ENCODE measurements around the gene DIS3L2. TPM values are rescaled to one million over a fixed set of nuclear protein-coding genes. Genes with fewer than 3 reads are reported as not detected.
"Not testable (repeated sequence)": the region's sequence is repeated elsewhere in the genome, so short reads cannot be mapped to it uniquely, and the experiment has no call there.

Gene DIS3L2
- total RNA-seq, 1 experiment from 2014 or later = 39.1 TPM

DNA sequence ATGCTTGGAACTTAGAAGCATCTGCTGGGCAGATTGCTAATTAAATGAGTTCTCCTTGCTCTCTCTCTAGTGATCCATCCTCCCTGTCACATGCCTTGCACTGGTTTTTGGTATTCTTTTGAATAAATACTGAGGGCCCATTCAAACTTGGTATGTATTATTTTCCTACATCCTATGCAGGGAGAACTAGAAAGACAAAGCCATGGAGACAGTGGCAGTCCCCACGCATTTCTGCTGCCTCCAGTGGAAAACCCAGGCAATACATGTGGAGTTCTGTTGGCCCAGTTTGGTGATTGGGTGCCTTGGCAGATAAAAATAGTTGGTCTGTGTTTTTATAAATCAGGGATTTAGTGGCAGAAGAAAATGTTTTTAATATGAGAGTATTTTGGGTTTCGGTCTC lies 68.7 kb downstream of the DIS3L2 start:
- H3K36me3 ChIP-seq (ENCODE audit: low read depth) = peaks cover 13% of the 10 kb centered on the region; the same call in 1 of the 2 replicates
- H3K27ac ChIP-seq = no peak overlapping the region
- CTCF ChIA-PET = no interaction called here

DNA sequence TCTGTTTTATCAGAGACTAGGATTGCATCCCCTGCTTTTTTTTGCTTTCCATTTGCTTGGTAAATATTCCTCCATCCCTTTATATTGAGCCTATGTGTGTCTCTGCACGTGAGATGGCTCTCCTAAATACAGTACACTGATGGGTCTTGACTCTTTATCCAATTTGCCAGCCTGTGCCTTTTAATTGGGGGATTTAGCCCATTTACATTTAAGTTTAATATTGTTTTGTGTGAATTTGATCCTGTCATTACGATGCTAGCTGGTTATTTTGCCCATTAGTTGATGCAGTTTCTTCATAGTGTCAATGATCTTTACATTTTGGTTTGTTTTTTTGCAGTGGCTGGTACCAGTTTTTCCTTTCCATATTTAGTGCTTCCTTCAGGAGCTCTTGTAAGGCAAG lies 73.8 kb downstream of the DIS3L2 start:
- H3K36me3 ChIP-seq (ENCODE audit: low read depth); intact Hi-C loops (cut with micrococcal nuclease; ENCODE audit: unreplicated experiment); CTCF ChIA-PET; POLR2A ChIA-PET (ENCODE audit: unreplicated experiment); H3K9me2 ChIP-seq (ENCODE audit: insufficient read depth); H3K4me1 ChIP-seq (replicated peaks; ENCODE audit: insufficient read depth); H3K27me3 ChIP-seq (ENCODE audit: insufficient read depth, low read depth); H4K20me1 ChIP-seq (ENCODE audit: insufficient read depth); H3K27ac ChIP-seq; DNase-seq; H3F3A ChIP-seq (ENCODE audit: insufficient read depth, low read depth); BruUV-seq (replicated peaks); H3K9me3 ChIP-seq (ENCODE audit: insufficient read depth, low read depth); H3K79me2 ChIP-seq (ENCODE audit: low read depth); H3K4me2 ChIP-seq; H2AFZ ChIP-seq; H3K4me3 ChIP-seq: not testable (repeated sequence)

More for the DNA sequence above, 68.7 kb downstream of the DIS3L2 start:
- no peaks in the 10 kb centered on the region for H3K9me2 ChIP-seq (ENCODE audit: insufficient read depth)
- POLR2A ChIA-PET (ENCODE audit: unreplicated experiment) = no interaction called here
- intact Hi-C loops (cut with micrococcal nuclease; ENCODE audit: unreplicated experiment) = no loop called here
- H3K4me3 ChIP-seq = no peak overlapping the region
- 0 out of 2 replicates have a peak, but pooled peaks cover 3% of the 10 kb centered on the region for H3K79me2 ChIP-seq (ENCODE audit: low read depth)
- BruUV-seq (replicated peaks) = no TSS peak
- H4K20me1 ChIP-seq (ENCODE audit: insufficient read depth) = no peaks in the 10 kb centered on the region
- no peak overlapping the region for H3K4me2 ChIP-seq
- TF ChIP-seq EZH2 (IDR thresholded peaks at IDR 0.05; ENCODE audit: low read depth) = no peak
- TF ChIP-seq, protein P1, sequence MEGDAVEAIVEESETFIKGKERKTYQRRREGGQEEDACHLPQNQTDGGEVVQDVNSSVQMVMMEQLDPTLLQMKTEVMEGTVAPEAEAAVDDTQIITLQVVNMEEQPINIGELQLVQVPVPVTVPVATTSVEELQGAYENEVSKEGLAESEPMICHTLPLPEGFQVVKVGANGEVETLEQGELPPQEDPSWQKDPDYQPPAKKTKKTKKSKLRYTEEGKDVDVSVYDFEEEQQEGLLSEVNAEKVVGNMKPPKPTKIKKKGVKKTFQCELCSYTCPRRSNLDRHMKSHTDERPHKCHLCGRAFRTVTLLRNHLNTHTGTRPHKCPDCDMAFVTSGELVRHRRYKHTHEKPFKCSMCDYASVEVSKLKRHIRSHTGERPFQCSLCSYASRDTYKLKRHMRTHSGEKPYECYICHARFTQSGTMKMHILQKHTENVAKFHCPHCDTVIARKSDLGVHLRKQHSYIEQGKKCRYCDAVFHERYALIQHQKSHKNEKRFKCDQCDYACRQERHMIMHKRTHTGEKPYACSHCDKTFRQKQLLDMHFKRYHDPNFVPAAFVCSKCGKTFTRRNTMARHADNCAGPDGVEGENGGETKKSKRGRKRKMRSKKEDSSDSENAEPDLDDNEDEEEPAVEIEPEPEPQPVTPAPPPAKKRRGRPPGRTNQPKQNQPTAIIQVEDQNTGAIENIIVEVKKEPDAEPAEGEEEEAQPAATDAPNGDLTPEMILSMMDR (conservative IDR thresholded peaks at IDR 0.05) = peak; percentile 26; the same call in 1 of the 2 replicates
- no peaks in the 10 kb centered on the region for H3K27me3 ChIP-seq (ENCODE audit: insufficient read depth, low read depth)
- no peaks in the 10 kb centered on the region for H3K4me1 ChIP-seq (replicated peaks; ENCODE audit: insufficient read depth)
- H2AFZ ChIP-seq = no peak overlapping the region
- no peak for DNase-seq
- no peaks in the 10 kb centered on the region for H3F3A ChIP-seq (ENCODE audit: insufficient read depth, low read depth)
- no peaks in the 10 kb centered on the region for H3K9me3 ChIP-seq (ENCODE audit: insufficient read depth, low read depth)

DNA sequence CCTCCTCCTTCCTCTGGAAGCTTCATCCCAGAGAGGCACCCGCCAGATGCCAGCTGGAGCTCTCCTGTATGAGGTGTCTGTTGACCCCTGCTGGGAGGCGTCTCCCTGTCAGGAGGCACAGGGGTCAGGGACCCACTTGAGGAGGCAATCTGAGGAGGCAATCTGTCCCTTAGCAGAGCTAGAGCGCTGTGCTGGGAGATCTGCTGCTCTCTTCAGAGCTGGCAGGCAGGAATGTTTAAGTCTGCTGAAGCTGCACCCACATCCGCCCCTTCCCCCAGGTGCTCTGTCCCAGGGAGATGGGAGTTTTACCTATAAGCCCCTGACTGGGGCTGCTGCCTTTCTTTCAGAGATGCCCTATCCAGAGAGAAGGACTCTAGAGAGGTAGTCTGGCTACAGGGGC lies 75.4 kb downstream of the DIS3L2 start:
- H4K20me1 ChIP-seq (ENCODE audit: insufficient read depth); H3K36me3 ChIP-seq (ENCODE audit: low read depth); H3K4me2 ChIP-seq; DNase-seq; H3K4me3 ChIP-seq; CTCF ChIA-PET; POLR2A ChIA-PET (ENCODE audit: unreplicated experiment); H2AFZ ChIP-seq; H3F3A ChIP-seq (ENCODE audit: insufficient read depth, low read depth); H3K9me3 ChIP-seq (ENCODE audit: insufficient read depth, low read depth); H3K4me1 ChIP-seq (replicated peaks; ENCODE audit: insufficient read depth); BruUV-seq (replicated peaks); H3K27me3 ChIP-seq (ENCODE audit: insufficient read depth, low read depth); H3K27ac ChIP-seq; H3K9me2 ChIP-seq (ENCODE audit: insufficient read depth); intact Hi-C loops (cut with micrococcal nuclease; ENCODE audit: unreplicated experiment); H3K79me2 ChIP-seq (ENCODE audit: low read depth): not testable (repeated sequence)

DNA sequence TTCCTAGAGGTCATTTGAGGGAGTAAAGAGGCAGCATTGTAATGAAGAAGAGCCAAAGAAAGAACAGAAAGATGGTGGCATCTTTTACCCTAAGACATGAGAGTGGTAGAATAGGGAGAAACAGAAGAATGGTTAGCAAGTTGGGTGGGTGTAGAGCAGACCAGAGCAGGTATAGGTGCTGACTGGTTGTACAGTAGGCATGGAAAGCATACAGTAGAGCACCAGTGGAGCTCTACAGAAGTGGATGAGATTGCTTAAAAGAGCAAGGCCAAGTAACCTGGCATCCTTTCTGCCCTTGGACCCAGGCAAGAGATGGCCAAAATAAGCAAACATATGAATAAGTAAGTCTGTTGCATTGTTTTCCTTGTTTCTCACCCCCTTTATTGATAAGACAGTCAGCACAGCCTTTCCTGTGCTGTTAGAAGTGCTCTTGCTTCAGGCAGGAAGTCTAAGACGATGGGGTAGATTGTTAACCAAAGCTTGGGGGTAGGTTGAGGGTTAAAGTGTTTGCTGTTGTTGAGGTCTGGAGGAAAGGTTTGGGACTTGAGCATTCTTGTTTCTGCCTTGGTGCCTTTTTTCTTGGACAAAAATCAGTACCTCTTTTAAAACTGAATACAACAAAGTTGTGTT lies 76.9 kb downstream of the DIS3L2 start:
- H2AFZ ChIP-seq = no peak overlapping the region
- no peaks in the 10 kb centered on the region for H3K9me2 ChIP-seq (ENCODE audit: insufficient read depth)
- no peaks in the 10 kb centered on the region for H3K4me1 ChIP-seq (replicated peaks; ENCODE audit: insufficient read depth)
- no peaks in the 10 kb centered on the region for H3K27me3 ChIP-seq (ENCODE audit: insufficient read depth, low read depth)
- CTCF ChIA-PET = no interaction called here
- no peak for DNase-seq
- no peaks in the 10 kb centered on the region for H3F3A ChIP-seq (ENCODE audit: insufficient read depth, low read depth)
- H3K36me3 ChIP-seq (ENCODE audit: low read depth) = peaks cover 5% of the 10 kb centered on the region; the same call in 1 of the 2 replicates
- H3K27ac ChIP-seq = no peak overlapping the region
- H3K79me2 ChIP-seq (ENCODE audit: low read depth) = 0 out of 2 replicates have a peak, but pooled peaks cover 3% of the 10 kb centered on the region
- no peak overlapping the region for H3K4me3 ChIP-seq
- no peak for TF ChIP-seq EZH2 (IDR thresholded peaks at IDR 0.05; ENCODE audit: low read depth)
- TF ChIP-seq, protein P1 (conservative IDR thresholded peaks at IDR 0.05) = no peak
- intact Hi-C loops (cut with micrococcal nuclease; ENCODE audit: unreplicated experiment) = no loop called here
- no TSS peak for BruUV-seq (replicated peaks)
- no peaks in the 10 kb centered on the region for H3K9me3 ChIP-seq (ENCODE audit: insufficient read depth, low read depth)
- POLR2A ChIA-PET (ENCODE audit: unreplicated experiment) = no interaction called here
- no peak overlapping the region for H3K4me2 ChIP-seq
- H4K20me1 ChIP-seq (ENCODE audit: insufficient read depth) = no peaks in the 10 kb centered on the region
